K562 (cell line): ENCODE data around the gene LGI4.

Source experiments
- CHD4 ChIP-seq: fragments of 200-600 bp; sonication (generic); IDR thresholded peaks from 3 replicates; pipeline ENCODE4 v1.6.1; 2012; ENCODE audit warnings: low read depth, mild to moderate bottlenecking, mixed read lengths, low read length, inconsistent platforms; ENCODE audit not compliant: insufficient read depth, insufficient replicate concordance, poor library complexity, severe bottlenecking
- CTCF ChIP-seq, 3 experiments: IDR thresholded peaks in 2 of 3; conservative IDR thresholded peaks in 1 of 3; 2 replicates each; pipeline ENCODE4 v1.5.1; 2011 to 2012; ENCODE audit warnings: low read length in 3 of 3, mild to moderate bottlenecking in 3 of 3, control low read depth in 2 of 3, improper control_type of control experiment in 1 of 3, inconsistent platforms in 1 of 3, low read depth in 1 of 3, mixed read lengths in 1 of 3, moderate library complexity in 1 of 3; ENCODE audit not compliant: insufficient read depth in 2 of 3
- FOXJ3 ChIP-seq: sonication (generic); formaldehyde crosslinking; IDR thresholded peaks from 2 replicates; pipeline ENCODE4 v1.4.0; 2020; ENCODE audit warnings: mild to moderate bottlenecking, missing genetic modification reagents
- FOXM1 ChIP-seq, 2 experiments: fragments of 450-650 bp in 1 of 2; sonication (generic) in 1 of 2; formaldehyde crosslinking in 1 of 2; IDR thresholded peaks; 2 replicates each; pipeline versions ENCODE4 v1.6.1 to v1.9.0; 2017 to 2022; ENCODE audit warnings: low read depth in 2 of 2, mild to moderate bottlenecking in 2 of 2, missing genetic modification reagents in 1 of 2, moderate library complexity in 1 of 2
- MAFF ChIP-seq: IDR thresholded peaks from 2 replicates; pipeline ENCODE4 v1.6.1; 2012; ENCODE audit warnings: low read length, improper control_type of control experiment
- NR3C1 ChIP-seq: sonication (generic); formaldehyde crosslinking; IDR thresholded peaks from 2 replicates; pipeline ENCODE4 v1.8.1; 2022; ENCODE audit warnings: missing genetic modification reagents
- SIN3A ChIP-seq, 2 experiments: fragments of 150-350 bp in 1 of 2; IDR thresholded peaks; 2 replicates each; pipeline ENCODE4 v1.6.1; 2011 to 2016; ENCODE audit warnings: borderline replicate concordance in 2 of 2, low read depth in 2 of 2, low read length in 2 of 2, mild to moderate bottlenecking in 2 of 2, moderate library complexity in 2 of 2; ENCODE audit not compliant: control insufficient read depth in 1 of 2
- TBP ChIP-seq: optimal IDR thresholded peaks from 2 replicates; pipeline ENCODE3; 2011; ENCODE audit warnings: low read depth, low read length, improper control_type of control experiment
- TCF7L2 ChIP-seq: fragments of 150-350 bp; IDR thresholded peaks from 2 replicates; pipeline ENCODE4 v1.6.1; 2016; ENCODE audit warnings: low read depth, mild to moderate bottlenecking, low read length, moderate library complexity
- ZNF354B ChIP-seq: fragments of 250-450 bp; sonication (Bioruptor Pico); IDR thresholded peaks from 2 replicates; pipeline ENCODE4 v1.4.0; 2020
- ZNF384 ChIP-seq: IDR thresholded peaks from 2 replicates; pipeline ENCODE4 v1.6.1; 2012; ENCODE audit warnings: low read depth, low read length, improper control_type of control experiment
- ZNF668 ChIP-seq: fragments of 250-450 bp; sonication (Bioruptor Pico); IDR thresholded peaks from 2 replicates; pipeline ENCODE4 v1.8.0; 2022; ENCODE audit warnings: mild to moderate bottlenecking, inconsistent platforms
- ZNF780A ChIP-seq: fragments of 250-450 bp; sonication (Bioruptor Pico); IDR thresholded peaks from 2 replicates; pipeline ENCODE4 v1.5.0; 2021; ENCODE audit warnings: mild to moderate bottlenecking

DNA sequence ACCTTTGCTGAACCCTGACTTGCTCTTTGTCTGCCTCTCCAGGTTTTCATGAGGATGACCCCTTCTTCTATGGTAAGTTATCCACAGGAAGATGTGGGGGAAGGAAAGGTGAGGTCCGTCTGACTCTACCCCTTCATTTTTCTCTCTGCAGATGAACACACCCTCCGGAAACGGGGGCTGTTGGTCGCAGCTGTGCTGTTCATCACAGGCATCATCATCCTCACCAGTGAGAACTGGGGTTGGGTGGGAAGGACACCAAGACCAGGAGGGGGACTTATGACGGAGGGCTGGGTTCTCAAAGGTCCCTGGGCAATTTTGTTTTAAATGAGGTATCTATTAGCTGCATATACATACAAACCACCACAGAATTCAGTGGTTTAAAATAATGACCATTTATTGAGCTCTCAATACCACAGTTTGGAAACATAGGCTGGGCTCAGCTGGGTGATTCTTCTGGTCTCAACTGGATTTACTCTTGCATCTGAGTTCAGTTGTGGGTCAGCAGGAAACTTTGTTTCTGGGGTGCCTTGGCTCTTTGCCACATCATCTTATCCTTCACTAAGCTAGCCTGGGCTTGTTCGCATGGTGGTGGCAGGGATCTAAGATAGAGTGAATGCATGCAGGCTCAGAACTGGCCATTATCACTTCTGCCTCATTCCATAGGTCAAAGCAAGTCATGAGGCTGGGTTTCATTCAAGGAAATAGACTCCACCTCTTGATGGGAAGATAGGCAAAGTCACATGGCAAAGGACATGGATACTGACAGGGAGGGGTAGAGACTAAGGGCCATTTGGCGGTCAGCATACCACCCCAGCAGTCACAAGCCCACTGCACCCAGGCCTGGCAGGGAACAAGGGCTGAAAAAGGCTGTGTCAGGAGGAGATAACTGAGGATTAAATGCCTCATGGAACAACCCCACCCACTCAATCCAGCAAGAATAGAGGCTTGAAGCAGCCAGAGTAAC, 31.5 kb upstream of the LGI4 start:
- no peak for TF ChIP-seq ZNF668 (CRISPR knock-in tag)
- no peak for TF ChIP-seq ZNF354B (CRISPR knock-in tag)
- TF ChIP-seq MAFF = 0 out of 2 replicates have a peak, but pooled peaks have one; percentile 0
- no peak for TF ChIP-seq CHD4
- no peak for TF ChIP-seq ZNF780A
- TF ChIP-seq ZNF384 = no peak
- TF ChIP-seq NR3C1 (CRISPR knock-in tag) = no peak
- TF ChIP-seq TCF7L2 = no peak
- TF ChIP-seq CTCF (IDR thresholded peaks at IDR 0.05 in 2 of 3, conservative IDR thresholded peaks at IDR 0.05 in 1 of 3; ENCODE audit: insufficient read depth in 2 of 3, low read depth in 1 of 3, low read length in 3 of 3) = no peak; a peak in 1 of 6 replicates
- no peak for TF ChIP-seq FOXJ3
- no peak for TF ChIP-seq SIN3A (IDR thresholded peaks at IDR 0.05; ENCODE audit: borderline replicate concordance in 2 of 2, control insufficient read depth in 1 of 2, low read depth in 2 of 2, low read length in 2 of 2)
- no peak for TF ChIP-seq FOXM1 (IDR thresholded peaks at IDR 0.05; ENCODE audit: low read depth)
- no peak for TF ChIP-seq FOXM1 (CRISPR knock-in tag; IDR thresholded peaks at IDR 0.05; ENCODE audit: low read depth)
- TF ChIP-seq TBP = peak; percentile 70
